ENCODE data around the gene FOXF1. TPM values are rescaled to one million over a fixed set of nuclear protein-coding genes. Genes with fewer than 3 reads are reported as not detected.

FOXF1 gene
- total RNA-seq, 1 experiment from 2014 or later, result 0.10 TPM

- ATAC-seq, result no peak
- peaks cover 8% of the 10 kb centered on the region for H3K36me3 ChIP-seq (ENCODE audit: control insufficient read depth, insufficient read depth, low read length)
- in situ Hi-C loops (cut with HindIII; ENCODE audit: low pct_unique_long_range_greater_than_20kb, low sequenced_read_pairs), result no loop called here
These were observed 40.0 kb downstream of the FOXF1 start for GRCh38 chr16:86550281-86550680.

GRCh38 chr16:86553356-86553755 is 43.0 kb downstream of the FOXF1 start:
- ATAC-seq (no peak), DNase-seq (ENCODE audit: low read depth, low spot score) (no peak)
- TF ChIP-seq POLR2AphosphoS5 (IDR thresholded peaks at IDR 0.05; ENCODE audit: low read depth, low read length), result no peak
- TF ChIP-seq REST (IDR thresholded peaks at IDR 0.05; ENCODE audit: insufficient read depth in 1 of 2, low read depth in 2 of 2, low read length in 1 of 2), result no peak
- no peak for TF ChIP-seq SIN3A (IDR thresholded peaks at IDR 0.05; ENCODE audit: borderline replicate concordance, insufficient read depth, low read depth, low read length)
- no peak for TF ChIP-seq CTCF (IDR thresholded peaks at IDR 0.05)
- no peak for TF ChIP-seq TCF7L2 (IDR thresholded peaks at IDR 0.05; ENCODE audit: low read depth, low read length)
- ChIA-PET CTCF (no interaction called here), POLR2A (no interaction called here)
- no peaks in the 10 kb centered on the region for H3K27me3 ChIP-seq (ENCODE audit: control insufficient read depth, insufficient read depth, low read length)
- H3K36me3 ChIP-seq (ENCODE audit: control insufficient read depth, insufficient read depth, low read length), result peaks cover 8% of the 10 kb centered on the region
- no peak overlapping the region for H3K27ac ChIP-seq (ENCODE audit: low read length)
- no peak overlapping the region for H3K4me3 ChIP-seq (ENCODE audit: low read depth in 2 of 2, low read length in 2 of 2)
- H3K4me1 ChIP-seq (ENCODE audit: control insufficient read depth, insufficient read depth, low read length), result peaks cover 6% of the 10 kb centered on the region
- no peaks in the 10 kb centered on the region for H3K9me3 ChIP-seq (ENCODE audit: control insufficient read depth, insufficient read depth, low read depth, low read length)
- no TSS peak for BruUV-seq (replicated peaks)
- in situ Hi-C loops (cut with HindIII; ENCODE audit: low pct_unique_long_range_greater_than_20kb, low sequenced_read_pairs) (no loop called here), intact Hi-C loops (cut with micrococcal nuclease; ENCODE audit: unreplicated experiment) (no loop called here)

More at GRCh38 chr16:86550281-86550680, 40.0 kb downstream of the FOXF1 start:
- TF ChIP-seq POLR2AphosphoS5 (IDR thresholded peaks at IDR 0.05; ENCODE audit: low read depth, low read length) (no peak), CTCF (IDR thresholded peaks at IDR 0.05) (no peak), TCF7L2 (IDR thresholded peaks at IDR 0.05; ENCODE audit: low read depth, low read length) (no peak), SIN3A (IDR thresholded peaks at IDR 0.05; ENCODE audit: borderline replicate concordance, insufficient read depth, low read depth, low read length) (no peak), REST (IDR thresholded peaks at IDR 0.05; ENCODE audit: insufficient read depth in 1 of 2, low read depth in 2 of 2, low read length in 1 of 2) (no peak)
- DNase-seq (ENCODE audit: low read depth, low spot score), result no peak
- Histone ChIP-seq H3K9me3 (ENCODE audit: control insufficient read depth, insufficient read depth, low read depth, low read length) (no peaks in the 10 kb centered on the region), H3K27me3 (ENCODE audit: control insufficient read depth, insufficient read depth, low read length) (no peaks in the 10 kb centered on the region), H3K4me3 (ENCODE audit: low read depth in 2 of 2, low read length in 2 of 2) (no peak overlapping the region), H3K4me1 (ENCODE audit: control insufficient read depth, insufficient read depth, low read length) (no peaks in the 10 kb centered on the region), H3K27ac (ENCODE audit: low read length) (no peak overlapping the region)
- CTCF ChIA-PET, result no interaction called here
- intact Hi-C loops (cut with micrococcal nuclease; ENCODE audit: unreplicated experiment), result no loop called here
- no TSS peak for BruUV-seq (replicated peaks)
- POLR2A ChIA-PET, result no interaction called here

Data from Panc1 (cell line).